Endothelial cell of hepatic sinusoid (primary cell): Measurements from ENCODE around the gene EEF1B2.
"Not testable (repeated sequence)": the region's sequence is repeated elsewhere in the genome, so short reads cannot be mapped to it uniquely, and the experiment has no call there.

Experiments used
- in situ Hi-C: cut with HindIII; loops from 2 replicates; pipeline ENCODE4 v1.10.0; 2017; ENCODE audit warnings: low sequenced_read_pairs

EEF1B2 gene

DNA sequence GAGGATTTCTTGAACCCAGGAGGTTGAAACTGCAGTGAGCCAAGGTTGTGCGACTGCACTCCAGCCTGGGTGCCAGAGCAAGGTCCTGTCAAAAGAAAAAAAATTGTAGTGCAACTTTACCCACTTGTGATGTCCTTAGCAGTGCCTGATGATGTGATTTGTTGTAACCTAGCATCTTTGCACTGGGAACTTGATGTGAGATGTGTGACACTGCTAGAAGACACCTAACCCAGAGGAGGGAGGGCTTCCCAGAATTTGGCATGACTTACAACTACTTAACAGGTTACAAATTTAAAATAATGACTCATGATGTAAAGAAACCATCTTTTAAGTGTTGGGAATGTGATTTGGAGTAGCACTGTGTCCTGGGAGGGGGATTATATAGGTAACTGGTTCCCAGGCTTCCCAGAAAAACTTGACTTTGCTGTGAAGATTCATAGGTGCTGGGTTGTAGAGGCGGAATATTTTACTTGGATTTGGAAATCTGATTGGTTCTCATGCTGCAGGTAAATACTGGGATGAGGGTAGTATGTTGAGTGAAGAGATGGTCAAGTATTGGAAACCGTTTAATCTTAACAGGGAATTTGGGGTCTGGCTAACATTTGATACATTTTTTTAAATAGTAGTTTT is 3.7 kb downstream of the EEF1B2 start:
- in situ Hi-C loops: no loop called here

DNA sequence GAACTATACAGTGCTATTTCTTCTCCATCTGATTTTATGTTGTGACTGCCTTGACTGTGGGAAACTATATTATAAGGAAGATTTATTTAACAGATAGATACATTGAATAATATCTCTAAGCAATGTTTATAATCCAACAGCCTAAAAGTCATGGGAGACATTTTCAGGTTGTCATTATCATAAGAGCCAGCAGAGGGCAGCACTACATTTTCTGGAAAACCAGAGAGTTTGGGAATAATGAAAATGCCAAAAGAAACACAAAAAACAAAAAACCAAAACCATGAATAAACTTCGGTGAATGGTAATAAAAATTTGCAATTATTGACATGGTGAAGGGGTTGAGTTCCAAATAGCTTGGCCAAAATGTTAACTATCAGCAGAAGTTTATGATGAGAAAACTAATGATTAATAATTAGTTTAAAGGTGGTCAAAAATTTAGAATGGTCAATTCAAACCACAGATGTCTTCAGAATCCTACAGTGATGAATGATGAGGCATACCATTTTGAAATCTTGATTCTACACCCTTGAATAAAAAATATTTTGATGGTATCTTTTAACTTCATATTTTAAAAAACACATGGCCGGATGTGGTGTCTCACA is 4.7 kb downstream of the EEF1B2 start:
- in situ Hi-C loops: no loop called here

DNA sequence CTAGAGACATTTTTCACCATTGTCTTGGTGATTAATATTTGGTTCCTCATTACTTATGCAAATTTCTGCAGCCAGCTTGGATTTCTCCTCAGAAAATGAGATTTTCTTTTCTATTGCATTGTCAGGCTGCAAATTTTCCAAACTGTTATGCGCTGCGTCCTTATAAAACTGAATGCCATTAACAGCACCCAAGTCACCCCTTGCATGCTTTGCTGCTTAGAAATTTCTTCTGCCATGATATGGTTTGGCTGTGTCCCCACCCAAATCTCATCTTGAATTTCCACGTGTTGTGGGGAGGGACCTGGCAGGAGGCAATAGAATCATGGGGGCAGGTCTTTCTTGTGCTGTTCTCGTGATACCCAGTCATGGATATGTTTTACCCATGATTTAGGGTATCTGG is 8.5 kb downstream of the EEF1B2 start:
- in situ Hi-C loops: not testable (repeated sequence)

DNA sequence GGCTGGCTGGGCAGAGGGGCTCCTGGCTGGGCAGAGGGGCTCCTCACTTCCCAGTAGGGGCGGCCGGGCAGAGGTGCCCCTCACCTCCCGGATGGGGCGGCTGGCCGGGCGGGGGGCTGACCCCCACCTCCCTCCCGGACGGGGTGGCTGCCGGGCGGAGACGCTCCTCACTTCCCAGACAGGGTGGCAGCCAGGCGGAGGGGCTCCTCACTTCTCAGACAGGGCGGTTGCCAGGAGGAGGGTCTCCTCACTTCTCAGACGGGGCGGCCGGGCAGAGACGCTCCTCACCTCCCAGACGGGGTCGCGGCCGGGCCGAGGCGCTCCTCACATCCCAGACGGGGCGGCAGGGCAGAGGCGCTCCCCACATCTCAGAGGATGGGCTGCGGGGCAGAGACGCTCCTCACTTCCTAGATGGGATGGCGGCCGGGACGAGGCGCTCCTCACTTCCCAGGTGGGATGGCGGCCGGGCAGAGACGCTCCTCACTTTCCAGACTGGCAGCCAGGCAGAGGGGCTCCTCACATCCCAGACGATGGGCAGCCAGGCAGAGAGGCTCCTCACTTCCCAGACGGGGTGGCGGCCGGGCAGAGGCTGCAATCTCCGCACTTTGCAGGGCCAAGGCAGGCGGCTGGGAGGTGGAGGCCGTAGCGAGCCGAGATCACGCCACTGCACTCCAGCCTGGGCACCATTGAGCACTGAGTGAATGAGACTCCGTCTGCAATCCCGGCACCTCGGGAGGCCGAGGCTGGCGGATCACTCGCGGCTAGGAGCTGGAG is 12.1 kb downstream of the EEF1B2 start:
- in situ Hi-C loops: not testable (repeated sequence)

DNA sequence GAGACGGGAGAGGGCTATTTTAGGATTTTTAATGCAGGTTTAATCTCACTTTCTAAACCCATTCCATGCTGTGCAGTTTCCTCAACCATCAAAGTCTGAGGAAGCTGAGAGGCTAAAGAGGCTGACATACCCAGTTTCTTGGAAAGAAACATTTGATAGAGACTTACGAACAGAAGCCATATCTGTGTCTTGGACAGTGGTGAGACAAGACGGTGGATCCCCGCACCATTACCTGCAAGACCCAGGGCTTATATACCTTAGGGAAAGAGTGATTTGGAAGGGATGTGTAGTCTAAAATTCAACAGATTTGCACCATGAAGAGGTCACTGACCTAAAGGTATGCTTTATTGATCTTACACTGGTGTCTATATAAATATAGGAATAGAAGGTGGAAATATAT is 13.5 kb downstream of the EEF1B2 start:
- in situ Hi-C loops: no loop called here

DNA sequence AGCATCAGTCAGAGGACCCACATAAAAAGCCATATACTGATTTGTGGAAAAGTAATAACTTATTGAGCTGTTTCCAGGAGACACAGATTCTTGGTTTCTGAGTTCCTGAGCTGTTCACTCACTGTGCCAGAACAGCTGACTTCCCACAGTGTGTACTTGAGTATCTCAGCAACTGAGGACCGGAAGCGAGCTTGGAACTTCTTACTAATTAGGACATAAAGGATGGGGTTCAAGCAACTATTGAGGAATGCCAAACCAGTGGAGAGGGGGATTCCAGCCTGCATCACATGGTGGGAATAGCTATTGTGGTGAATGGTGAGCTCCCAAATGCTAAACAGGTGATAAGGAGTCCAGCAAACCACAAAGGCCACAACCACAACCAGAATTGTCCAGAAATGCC is 16.4 kb downstream of the EEF1B2 start:
- in situ Hi-C loops: no loop called here

DNA sequence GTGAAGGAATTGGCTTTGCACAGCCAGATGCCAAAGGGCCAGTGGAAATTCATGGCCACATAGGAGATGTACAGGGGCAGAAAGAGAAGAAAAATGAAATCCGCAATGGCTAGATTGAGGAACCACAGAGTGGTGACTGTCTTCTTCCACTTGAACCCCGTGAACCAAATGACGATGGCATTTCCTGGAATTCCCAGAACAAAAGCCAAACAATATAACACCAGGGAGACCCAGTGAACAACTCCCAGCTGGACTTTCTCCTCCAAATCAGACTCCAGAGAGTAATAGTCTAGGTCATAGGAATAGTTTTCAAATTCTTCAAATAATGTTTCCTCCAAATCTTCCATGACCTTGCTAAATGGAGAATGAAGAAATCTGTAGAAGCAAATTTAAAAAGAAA is 17.2 kb downstream of the EEF1B2 start:
- in situ Hi-C loops: no loop called here

DNA sequence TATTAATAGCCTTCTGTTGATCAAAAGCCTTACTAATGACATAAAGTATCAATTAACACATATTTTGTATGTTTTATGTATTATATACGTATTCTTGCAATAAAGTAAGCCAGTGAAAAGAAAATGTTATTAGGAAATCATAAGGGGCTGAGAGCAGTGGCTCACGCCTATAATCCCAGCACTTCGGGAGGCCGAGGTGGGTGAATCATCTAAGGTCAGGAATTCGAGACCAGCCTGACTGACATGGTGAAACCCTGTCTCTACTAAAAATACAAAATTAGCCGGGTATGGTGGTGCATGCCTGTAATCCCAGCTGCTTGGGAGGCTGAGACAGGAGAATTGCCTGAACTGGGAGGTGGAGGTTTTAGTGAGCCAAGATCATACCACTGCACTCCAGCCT is 21.8 kb downstream of the EEF1B2 start:
- in situ Hi-C loops: not testable (repeated sequence)

DNA sequence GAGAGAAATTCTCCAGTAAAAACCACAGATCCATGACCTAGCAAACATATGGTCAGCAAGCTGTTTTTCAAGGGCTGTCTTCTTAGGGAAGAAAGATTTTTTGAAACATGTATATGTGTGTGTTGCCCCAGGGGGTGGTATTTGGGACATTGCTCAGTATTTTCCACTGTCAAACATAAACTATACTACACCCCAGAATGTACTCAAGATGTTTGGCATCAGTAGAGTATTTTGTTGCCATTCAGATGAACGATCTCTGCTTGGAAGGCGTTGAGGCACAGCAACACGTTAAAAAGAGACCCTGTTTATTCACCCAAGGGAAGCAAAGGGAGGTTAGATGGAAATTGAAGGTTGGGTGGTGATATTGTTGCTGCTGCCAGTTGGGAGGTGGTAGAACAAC is 30.0 kb downstream of the EEF1B2 start:
- in situ Hi-C loops: loop anchor here (5.0 kb wide), 1 partner anchor 48 kb away; no protein-coding TSS in a partner anchor

DNA sequence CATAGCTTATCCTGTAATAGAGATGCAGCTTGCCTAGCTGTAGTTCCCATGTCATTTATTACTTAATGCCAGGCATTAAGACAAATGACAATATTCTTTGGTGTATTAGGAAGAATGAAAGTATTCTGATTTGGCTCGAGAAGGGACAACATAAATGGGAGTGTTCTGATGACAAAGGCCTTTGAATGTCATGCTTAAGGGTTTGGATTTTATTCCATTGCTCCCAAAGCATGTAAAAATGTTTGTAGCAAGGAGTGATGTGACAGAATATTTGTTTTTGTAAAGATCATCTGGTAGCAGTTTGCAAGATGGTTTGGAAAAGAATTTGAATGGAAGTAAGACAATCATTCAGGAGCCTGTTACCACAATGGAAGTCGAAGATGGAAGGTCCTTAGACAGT is 30.4 kb downstream of the EEF1B2 start:
- in situ Hi-C loops: no loop called here

DNA sequence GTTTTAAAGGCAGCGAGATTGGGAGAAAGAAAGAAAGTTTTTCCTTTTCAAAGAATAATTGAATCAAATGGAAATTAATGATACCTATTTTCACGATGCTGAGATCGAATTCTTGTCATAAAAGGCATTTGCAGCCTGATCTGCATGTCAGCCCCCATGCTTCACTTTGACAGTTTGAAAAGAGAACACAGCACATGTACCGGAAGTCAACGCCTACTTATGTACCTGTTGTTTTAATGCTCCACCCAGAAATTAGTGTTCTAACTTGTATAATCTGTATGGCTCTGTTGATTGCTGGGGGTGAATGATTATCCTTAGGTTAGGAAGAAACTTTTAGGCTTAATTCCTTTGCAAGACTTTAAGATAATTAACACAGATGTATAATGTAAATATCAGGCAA is 31.0 kb downstream of the EEF1B2 start:
- in situ Hi-C loops: no loop called here

DNA sequence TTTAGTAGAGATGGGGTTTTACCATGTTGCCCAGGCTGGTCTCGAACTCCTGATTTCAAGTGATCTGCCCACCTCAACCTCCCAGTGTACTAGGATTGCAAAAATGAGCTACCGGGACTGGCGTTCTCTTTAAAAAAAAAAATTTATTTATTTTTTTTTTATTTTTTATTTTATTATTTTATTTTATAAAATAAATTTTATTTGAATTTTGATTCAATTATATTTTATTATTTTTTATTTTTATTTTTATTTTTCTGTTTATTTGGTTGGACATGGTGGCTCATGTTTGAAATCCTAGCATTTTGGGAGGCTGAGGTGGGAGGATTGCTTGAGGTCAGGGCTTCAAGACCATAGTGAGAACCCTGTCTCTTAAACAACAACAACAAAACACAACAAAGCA is 32.5 kb downstream of the EEF1B2 start:
- in situ Hi-C loops: no loop called here

DNA sequence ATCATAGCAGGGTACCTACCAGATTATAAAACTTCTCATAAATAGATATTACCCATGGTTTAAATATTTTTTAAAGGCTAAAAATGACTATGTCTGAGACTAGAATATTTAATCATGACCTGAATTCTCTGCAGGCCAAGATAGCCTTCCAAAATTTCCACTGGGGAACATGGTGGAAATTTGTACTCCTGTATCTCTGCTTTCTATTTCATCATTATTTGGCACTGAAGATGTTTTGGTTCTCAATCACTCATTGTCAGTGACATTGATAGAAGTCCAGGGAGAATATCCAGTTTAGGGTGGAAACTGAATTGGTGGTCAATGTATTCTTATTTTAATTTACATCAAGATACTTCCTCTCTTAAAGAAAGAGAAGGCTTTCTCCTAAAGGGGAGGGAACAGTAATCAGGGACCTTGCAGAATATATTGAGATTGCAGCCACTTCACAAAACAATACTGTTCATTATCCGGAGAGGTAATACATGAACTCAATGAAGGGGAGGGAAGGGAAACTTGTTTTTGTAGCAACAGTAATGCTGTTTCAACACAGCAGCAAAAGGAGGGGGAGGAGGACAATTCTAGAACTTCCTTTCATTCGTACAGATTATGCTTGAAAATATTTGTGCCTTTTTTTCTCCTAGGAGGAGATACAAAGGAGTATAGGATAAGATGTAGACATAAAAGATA is 34.1 kb downstream of the EEF1B2 start:
- in situ Hi-C loops: no loop called here

DNA sequence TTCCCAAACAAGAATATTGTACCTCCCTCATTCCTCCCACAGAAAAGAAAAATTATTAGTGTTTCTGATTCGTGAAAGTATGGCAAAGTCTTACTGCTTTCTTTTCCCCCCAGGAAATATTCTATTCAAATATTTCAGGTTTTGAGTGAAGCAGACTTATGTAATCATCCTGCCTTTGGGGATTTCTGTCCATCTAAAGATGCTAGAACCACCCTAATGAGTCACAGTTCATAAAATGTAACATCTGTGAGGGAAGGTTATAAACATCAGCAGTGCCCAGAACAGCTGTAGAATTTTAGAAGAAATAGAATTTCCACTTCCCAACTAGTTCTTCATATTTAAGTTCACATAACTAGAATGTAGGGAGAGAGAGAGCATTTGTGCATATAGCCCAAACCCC is 39.0 kb downstream of the EEF1B2 start:
- in situ Hi-C loops: no loop called here

DNA sequence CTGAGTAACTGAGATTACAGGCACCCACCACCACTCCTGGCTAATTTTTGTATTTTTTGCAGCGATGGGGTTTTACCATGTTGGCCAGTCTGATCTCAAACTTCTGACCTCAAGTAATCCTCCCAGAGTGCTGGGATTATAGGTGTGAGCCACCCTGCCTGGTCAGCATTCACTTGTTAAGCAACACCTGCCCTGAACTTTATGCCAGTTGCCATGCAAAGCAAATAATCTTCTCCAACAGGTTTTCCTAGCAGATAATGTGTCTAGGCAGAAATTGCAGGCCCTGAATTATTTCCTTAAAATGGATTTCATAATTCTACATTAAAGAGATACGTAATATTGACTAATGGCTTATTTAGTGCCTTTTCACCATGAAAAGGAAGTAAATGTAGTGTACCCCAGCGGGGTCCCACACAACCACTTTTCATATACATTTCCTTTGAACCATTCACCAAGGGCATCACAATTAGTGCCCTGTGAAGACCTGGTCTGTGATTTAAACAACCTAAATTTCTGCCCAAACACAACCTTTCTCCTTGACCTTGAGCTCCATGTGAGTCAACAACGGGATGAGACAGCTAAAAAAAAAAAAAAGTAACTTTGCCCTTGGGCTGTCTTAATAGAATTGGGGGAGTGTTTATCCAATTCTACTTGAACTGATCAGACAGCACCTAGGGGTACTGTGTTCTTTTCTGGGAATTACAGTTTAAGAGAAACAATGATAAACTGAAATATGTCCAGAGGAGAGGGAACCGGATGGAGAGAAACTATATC is 41.6 kb downstream of the EEF1B2 start:
- in situ Hi-C loops: no loop called here

DNA sequence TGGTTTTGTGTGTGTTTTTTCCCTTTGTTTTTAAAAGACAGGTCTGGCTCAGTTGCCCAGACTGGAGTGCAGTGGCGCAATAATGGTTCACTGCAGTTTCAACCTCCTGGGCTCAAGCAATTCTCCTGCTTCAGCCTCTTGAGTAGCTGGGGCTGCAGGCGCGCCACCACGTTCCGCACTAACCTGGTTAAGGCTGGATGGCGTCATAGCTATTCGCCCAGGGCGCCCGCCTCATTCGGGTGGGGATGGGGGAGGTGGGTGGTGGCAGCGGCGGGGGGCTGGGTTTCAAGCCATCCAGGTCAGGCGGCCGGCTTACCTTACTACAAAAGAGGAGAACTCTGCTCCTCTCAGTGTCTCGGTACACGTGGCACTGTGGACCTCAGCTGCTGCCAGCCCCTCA is 42.8 kb downstream of the EEF1B2 start:
- in situ Hi-C loops: no loop called here

DNA sequence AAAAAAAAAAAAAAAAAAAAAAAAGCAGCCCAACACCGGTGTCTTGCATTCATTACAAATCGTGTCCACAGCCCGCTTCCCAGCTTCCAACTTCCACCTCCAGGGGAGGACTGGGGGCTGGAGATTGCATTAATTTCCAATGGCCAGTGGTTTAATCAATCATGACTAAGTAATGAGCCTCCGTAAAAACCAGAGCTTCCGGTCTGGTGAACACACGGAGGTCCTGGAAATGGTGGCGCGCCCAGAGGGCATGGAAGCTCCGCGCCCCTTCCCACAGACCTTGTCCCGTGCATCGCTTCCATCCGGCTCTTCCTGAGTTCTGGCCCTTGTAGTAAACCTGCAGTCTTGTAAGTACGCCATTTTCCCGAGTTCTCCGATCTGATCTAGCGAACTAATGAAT is 43.6 kb downstream of the EEF1B2 start:
- in situ Hi-C loops: no loop called here

DNA sequence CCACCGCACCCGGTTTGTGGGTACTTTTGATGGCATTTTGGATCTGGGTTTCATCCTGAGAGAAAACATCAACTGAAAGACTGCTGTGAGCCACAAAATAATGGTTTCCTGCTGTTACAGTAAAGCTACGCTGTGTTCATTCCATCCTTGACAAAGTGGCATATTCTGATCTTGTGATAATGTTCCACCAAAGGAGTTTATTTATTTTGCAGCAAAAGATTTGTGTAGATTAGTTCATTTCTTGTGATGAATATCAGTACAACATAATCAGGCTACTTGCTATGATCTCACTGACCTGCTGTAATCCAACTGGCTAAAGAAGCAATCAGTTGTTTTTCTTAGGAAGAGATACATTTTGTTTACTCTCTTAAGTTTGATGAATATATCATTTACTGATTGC is 45.0 kb downstream of the EEF1B2 start:
- in situ Hi-C loops: no loop called here

DNA sequence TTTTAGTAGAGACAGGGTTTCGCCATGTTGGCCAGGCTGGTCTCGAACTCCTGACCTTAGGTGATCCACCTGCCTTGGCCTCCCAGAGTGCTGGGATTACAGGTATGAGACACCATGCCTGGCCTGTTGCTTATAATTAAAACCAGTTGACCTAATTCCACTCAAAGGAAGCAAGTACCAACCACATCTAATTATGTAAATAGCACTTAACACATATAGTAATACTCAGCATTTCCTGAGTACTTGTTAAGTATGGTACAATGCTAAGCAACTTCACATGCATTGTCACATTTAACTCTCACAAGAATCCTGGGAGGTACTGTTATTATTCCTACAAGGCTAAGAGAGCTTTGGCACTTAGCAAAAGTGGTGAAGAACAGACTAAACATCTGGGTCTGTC is 47.6 kb downstream of the EEF1B2 start:
- in situ Hi-C loops: not testable (repeated sequence)

DNA sequence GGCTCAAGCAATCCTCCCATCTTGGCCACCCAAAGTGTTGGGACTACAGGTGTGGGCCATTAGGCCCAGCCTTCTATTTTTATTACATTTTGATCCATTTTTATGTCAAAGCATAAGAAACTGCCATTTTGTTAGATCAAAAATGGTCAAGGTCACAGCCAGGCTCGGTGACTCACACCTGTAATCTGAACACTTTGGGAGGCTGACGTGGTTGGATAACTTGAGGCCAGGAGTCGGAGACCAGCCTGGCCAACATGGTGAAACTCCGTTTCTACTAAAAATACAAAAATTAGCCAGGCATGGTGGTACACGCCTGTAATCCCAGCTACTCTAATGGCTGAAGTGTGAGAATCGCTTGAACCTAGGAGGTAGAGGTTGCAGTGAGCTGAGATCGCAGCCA is 49.2 kb downstream of the EEF1B2 start:
- in situ Hi-C loops: no loop called here

DNA sequence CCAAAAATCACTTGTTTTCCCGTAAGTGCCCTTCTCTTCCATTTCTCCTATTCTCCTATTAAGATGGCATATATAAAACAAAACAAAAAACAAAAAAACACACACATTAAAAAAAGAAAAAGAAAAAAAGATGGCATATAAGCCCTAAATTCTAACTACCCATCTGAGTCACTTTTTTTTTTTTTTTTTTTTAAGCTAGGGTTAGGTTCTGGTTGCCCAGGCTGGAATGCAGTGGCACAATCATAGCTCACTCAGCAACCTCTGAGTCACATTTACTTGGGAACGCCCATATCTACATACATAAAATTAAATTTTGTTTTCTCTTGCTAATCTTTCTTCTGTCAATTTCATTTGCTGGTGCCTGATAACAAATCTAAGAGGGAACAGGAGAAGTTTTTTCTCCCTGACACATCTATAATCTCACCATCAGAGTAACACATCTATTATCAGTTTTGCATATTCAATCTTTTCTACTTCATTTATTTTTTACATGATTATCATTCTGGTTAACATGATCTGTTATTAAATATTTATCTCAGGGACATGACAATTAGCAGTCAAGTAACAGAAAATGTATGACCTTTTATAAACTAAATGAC is 52.1 kb downstream of the EEF1B2 start:
- in situ Hi-C loops: no loop called here
